Measurements from ENCODE around the gene MAP3K4.
"Not testable (repeated sequence)": the region's sequence is repeated elsewhere in the genome, so short reads cannot be mapped to it uniquely, and the experiment has no call there.

Gene MAP3K4

DNA sequence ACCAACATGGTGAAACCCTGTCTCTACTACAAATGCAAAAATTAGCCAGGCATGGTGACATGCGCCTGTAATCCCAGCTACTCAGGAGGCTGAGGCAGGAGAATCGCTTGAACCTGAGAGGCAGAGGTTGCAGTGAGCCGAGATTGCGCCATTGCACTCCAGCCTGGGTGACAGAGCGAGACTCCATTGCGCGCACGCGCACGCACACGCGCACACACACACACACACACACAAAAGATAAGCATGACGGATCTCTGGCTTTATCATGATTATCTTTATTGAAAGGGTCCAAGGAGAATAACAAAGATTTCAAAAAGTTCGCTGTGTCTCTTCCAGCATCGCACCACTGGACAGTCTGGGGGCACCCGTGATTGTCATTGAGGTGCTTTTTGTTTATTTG, 19.0 kb upstream of the MAP3K4 start:
- DNase-seq, result not testable (repeated sequence)

DNA sequence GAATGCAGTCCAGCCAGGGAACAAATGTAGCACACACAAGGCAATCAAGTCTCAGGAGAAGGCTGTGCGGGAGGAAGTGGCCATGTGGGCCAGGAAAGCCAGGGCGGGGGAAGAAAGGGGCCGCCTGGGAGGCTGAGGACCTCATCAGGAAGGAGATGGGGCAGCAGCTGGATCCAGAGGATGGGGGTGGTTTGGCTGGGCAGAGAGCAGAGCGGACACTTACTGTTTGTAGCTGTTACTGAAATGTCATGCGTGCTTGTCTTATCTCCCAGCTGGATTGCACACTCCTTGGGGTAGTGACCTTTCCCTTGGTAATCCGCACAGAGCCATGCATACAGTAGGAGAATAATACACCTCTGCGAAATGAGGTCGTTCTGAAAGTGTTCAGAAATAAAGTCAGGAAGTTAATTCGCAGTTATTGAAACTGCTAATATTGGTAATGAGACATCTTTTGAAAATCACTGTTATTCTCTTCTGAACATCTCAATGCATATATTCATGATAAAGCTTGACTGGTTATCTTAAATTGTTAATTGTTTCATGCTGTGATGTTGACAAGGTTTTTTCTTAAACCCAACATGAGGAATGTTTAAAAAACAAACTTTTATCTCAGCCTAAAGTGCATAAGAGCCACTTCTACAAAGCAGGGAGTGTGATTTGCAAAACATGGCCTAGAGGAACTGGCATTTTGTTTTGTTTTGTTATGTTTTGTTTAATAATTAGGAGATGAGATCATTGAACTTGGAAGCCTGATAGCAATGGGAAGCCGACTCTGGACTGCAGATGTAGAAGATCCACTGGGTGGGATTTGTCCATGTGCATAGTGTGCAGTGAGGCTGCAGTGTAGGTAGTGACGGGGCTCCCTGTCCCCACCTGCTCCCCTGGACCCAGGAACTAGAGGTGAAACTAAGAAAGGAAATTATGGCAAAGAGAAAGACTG, 18.0 kb upstream of the MAP3K4 start:
- DNase-seq, result no peak

DNA sequence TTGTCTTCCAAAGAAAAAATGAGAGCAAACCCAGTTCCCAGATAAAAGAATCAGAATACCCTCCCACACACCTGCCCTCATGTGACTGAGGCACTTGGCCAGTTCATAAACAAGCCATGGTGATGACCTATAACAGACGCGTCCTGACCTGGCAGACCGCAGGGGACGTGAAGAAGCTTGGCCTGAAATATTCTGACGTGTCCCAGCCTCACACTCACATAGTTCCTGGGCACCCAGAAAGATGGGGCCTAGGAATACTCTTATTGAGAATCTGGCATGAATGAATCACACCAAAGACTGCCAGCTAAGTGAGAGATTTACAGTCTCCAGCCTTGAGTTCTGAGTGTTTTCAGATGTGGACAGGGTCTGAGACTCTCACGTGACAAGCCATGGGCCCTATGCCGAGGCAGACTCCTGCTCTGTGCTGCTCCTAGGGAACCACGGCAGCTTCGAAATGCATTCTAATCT, 17.2 kb upstream of the MAP3K4 start:
- no peak for DNase-seq

DNA sequence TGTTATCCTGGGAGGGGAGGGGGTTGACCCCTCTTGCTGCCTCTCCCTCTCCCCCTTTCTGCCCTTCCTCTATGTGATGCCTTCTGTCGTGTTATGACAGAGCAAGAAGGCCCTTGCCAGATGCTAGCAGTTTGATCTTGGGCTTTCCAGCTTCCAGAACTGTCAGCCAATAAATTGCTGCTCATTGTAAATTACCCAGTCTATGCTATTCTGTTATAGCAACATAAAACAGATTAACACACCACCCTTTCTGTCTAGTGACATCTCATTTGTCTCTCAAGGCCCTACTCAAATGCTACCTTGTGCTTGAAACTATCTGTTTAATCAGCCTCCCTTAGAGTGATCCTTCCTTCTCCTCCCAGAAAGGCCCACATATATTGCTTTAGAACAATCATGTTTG, 16.4 kb upstream of the MAP3K4 start:
- no peak for DNase-seq

- not testable (repeated sequence) for DNase-seq
Observed at GRCh38 chr6:160975961-160976360, 15.6 kb upstream of the MAP3K4 start.

- DNase-seq, result no peak
Observed at GRCh38 chr6:160978141-160978901, 13.2 kb upstream of the MAP3K4 start.

- DNase-seq, result peak; percentile 41
Observed at GRCh38 chr6:160979061-160979708, 12.4 kb upstream of the MAP3K4 start.

- not testable (repeated sequence) for DNase-seq
Observed at GRCh38 chr6:160983377-160983948, 8.1 kb upstream of the MAP3K4 start.

DNA sequence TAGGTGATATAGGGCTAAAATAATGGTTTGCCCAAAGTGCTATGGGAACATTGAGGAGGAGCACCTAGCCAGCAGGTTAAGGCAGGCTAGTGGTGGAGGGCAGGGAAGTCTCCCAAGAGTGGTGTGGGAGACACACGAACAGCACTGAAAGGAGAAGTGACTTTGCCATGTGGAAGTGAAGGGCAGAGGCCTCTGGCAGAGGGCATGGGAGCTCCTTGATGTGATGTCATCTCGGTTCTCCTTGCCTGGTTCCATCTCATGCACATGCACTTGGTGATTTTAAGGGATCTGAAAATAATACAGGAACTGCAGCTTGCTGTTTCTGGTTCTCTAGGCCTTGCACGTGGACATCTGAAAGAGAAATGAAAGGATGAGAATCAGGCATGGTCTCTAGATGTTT, 4.7 kb upstream of the MAP3K4 start:
- DNase-seq, result no peak

GRCh38 chr6:160987265-160987664, 4.3 kb upstream of the MAP3K4 start:
- no peak for DNase-seq

DNA sequence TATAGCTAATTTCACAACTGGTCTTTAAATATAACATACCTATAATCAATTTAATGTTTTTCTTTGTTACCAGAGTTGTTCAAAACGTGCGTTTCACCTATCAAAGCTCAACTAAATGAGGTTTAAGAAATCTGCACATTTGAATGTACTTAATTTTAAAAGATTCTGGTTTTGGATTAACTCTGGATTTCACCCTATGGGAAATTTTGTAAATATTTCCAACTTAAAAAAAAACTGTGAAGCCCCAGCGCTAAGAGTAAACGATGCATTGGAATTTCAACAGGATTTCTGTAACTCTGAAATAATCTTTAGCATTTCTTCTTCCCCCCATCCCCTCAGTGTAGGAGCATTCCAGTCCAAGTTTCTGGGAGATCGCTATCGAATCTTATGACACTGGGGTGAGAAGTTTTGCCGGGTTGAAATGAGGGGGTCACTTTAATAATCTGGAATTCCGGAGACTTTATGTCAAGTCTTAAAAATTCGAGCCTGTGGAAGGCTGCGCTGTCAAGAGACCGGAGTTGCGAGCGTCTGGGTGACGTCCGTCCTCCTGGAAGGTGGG, 643 bp upstream of the MAP3K4 start:
- DNase-seq, result no peak

DNA sequence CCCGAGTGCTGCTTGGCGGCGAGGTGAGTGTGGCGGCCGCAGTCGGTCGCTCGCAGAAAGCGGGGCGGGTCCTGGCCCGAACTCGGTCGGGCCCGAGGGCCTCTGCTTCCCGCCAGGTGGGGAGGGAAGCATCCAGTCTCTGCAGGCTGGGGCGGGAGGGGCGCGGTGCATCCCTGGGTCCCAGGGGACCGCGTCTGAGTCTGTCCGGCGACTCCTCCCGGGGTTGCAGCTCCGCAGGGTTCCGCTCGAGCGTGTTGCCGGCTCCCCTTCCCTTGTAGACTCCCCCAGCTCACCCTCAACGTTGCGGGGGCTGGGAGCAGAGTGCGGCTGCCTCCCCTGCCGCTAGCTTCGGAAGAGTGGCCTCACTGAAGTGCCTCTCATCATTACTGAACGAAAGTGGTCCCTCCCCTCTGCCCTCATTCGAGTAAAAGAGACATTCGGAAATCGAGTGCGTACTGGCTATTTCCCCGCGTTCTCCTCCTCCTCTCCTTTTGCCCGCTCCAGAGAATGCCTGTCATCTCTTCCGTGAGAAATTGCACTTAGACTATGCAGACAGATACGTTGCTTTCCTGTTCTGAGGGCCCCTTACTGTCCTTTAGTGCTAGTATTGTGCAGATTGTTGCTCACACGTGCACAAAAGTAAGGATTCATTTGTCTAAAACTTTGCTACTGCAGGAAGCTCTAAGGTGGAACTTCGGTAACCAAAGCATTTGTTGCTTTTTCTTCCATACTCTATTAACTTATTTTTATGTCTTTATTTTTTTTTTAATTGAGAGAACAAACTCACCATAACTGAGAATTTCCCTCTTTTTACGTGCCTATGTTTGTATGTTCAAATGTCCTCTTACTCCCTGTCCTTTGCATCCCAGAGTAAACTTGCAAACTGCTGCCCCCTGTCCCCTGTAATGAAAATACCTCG, 751 bp downstream of the MAP3K4 start:
- DNase-seq, result peak; percentile 67

DNA sequence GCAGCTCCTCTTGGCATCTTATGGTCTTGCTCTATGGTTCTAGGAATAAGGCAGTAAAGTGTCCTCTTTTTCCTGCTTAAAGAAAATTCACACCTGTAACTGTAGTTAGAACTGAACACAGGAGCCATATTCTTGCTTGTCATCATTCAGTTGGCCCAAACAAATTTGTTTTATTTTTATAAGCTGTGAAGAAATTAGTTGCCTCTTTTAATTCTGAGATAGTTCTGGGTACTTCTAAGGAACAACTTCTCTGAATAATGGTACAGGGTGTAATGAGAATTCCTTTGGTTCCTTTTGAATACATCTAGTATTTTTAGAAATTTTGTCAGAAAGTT, 1.4 kb downstream of the MAP3K4 start:
- DNase-seq, result no peak

DNA sequence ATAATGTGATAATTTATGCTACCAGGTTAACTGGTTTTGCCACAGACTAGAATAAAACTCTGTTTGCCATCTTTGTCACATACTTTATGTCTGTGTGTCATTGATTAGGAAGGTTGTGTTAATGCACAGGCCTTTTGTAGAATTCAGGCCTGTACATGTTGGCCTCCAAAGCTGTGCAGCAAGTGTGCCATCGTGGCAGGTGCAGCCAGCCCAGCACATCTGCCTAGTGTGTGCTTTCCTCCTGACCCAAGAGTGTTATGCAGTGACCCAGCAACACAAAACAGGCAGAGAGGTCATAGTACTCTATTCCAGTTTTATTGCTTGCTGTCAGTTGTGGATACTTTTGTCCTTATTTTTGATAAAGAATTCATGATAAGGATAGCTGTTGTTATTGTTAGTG, 3.7 kb downstream of the MAP3K4 start:
- DNase-seq, result no peak

- DNase-seq, result no peak
Observed at GRCh38 chr6:160996131-160996601, 4.6 kb downstream of the MAP3K4 start.

DNA sequence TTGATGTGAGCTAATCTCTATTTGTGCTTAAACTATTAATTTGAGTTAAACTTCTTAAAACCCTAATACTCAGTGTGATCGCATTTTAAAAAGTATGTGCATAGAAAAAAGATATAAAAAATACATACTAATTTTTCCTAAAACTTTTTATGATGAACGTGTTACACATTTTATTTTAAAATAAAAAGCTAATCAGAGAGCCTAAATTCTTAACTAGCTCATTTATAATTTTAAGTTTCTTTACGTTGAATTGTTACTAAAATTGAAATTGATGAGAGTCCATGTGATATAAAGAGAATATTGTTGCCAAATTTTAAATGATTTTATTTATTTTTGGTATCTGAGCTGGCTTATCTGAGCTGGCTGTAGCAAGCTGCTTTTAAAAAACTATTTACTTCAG, 6.6 kb downstream of the MAP3K4 start:
- DNase-seq, result no peak

GRCh38 chr6:160998766-160999165, 7.2 kb downstream of the MAP3K4 start:
- DNase-seq, result no peak

- no peak for DNase-seq
Observed at GRCh38 chr6:160999516-160999915, 7.9 kb downstream of the MAP3K4 start.

DNA sequence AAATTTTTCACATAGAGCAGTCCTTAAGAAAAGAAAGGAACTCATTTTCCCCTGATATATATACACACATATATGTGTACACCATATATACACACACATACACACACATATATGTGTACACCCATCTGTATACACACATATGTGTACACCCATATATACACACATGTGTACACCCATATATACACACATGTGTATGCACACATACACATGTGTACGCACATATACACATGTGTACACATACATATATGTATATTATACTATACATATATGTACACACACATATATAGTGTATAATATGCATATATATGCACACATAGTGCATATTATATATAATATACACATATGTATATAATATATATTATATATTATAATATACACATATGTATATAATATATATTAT, 9.1 kb downstream of the MAP3K4 start:
- DNase-seq, result no peak

- DNase-seq, result peak; percentile 17
Observed at GRCh38 chr6:161001421-161001820, 9.9 kb downstream of the MAP3K4 start.

DNA sequence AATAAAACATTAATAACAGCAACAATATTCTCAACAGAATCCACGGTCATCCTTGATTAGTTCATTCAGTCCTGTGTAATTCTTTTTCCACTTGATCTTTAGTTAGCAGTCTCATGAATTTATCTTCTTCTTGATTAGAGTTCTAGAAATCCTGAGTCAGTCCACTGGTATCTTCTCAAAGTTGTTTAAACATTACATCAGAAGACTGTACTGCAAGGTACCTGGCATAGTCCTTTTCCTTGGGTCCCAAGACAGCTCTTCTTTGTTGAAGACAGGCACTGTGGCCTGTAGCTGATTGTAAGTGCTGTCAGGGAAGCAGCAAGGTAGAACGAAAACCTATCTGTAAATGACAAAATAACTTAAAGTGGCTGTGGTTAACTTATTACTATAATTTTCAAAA, 11.8 kb downstream of the MAP3K4 start:
- DNase-seq, result no peak

- DNase-seq, result no peak
Observed at GRCh38 chr6:161008245-161008644, 16.7 kb downstream of the MAP3K4 start.
